ENCODE data around the gene SGCD.

SGCD gene

DNA sequence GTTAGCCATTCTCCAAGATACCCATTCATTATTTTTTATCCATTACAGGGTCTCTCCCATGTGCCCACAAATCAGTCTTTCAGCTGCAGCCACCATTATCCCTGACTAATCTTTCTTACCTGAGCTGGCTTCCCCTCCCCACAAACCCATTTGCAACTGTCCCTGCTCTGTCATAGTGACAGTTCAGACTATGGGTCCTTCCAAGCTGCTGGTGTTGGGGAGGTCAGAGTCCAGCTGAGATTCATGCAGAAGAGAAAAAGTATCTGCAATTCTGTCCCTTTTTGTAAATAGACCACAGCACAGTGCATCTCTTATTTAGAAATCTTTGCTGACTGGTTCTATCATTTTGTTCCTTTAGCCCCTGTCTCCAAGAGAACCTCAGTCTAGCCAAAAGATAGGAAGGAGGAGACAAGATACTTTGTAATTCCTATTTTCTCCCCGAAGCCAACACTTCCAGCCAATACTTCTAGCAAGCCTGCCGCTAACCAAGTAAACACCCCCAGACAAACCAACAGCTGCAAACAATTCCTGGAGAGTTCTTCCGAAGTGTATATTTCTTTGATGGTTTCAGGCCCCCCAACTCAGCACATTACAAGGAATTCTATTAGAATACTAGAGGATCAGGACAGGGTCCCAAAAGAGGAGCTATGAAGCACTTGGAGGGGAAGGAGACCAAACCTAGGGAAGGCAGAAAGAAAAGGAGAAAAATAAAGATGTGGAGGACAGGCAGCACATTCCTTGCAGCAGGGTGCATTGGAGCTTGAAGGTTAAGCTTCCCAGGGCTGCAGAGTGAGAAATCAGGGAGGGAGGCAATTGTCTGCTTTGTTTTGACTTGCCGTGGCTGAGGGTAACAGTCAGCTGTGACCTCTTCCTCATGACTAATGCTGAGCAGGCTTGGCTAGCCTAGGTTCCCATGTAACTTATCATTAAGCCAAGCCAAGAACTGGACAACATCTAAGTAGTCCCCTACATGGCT lies 148.5 kb downstream of the SGCD start:
- H3K4me3 ChIP-seq (ENCODE audit: low read length) = no peak overlapping the region
- no peak for TF ChIP-seq ZNF274 (IDR thresholded peaks at IDR 0.05; ENCODE audit: low read depth, low read length)

DNA sequence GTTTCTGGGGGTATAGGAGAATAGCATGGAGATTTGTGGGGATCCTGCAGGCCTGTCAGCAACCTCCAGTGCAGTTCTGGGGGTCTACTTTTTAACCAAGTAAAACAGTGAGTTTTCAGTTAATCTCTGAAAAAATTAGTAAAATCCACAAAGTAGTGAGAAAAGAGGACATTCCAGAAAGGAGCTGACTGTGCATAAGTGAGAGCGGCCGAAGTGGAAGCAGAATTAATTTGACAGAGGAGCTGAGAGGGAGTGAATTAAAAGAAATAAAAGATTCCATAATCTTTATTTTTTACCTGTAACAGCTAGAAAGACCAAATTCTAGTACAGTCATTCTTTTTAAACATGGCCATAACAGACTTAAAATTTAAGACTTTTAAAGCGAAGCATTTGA lies 149.2 kb downstream of the SGCD start:
- TF ChIP-seq ZNF274 (IDR thresholded peaks at IDR 0.05; ENCODE audit: low read depth, low read length) = no peak
- H3K4me3 ChIP-seq (ENCODE audit: low read length) = no peak overlapping the region

DNA sequence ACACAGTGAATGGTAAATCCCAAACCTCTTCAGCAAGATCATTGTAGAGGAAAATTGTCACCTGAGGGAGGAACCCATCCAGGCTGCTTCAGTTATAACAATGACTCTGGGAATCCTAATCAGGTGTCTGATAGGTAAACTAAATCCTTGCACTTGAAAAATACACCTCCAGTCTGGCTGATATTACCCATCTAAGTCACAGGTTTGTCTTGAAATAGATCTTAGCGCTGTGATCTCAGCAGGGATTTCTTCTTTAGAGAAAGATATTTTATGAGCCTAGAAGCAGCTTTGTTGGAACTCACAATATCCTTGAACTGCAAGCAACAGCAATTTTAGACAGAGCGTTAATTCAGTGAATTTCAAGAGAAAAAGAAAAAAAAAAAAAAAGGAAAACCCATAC lies 149.7 kb downstream of the SGCD start:
- H3K4me3 ChIP-seq (ENCODE audit: low read length) = no peak overlapping the region
- TF ChIP-seq ZNF274 (IDR thresholded peaks at IDR 0.05; ENCODE audit: low read depth, low read length) = no peak

DNA sequence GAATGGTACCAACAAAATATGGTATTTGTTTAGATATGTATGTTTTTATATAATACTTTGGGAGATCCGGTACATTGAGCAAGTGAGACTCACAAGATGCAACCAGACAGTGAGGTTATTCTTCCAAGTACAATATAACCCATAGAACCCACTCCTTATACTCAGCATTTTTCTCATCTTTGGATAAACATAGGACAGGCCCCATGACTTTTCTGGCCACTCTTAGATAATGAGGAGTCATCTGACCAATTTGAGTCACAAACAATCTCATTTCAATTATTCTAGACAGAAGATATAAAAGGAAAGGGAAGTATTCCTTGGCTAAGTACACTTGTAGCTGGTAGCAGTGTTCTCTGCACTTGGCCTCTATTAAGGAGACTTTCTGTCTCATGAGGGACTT lies 150.2 kb downstream of the SGCD start:
- no peak overlapping the region for H3K4me3 ChIP-seq (ENCODE audit: low read length)
- TF ChIP-seq ZNF274 (IDR thresholded peaks at IDR 0.05; ENCODE audit: low read depth, low read length) = no peak

DNA sequence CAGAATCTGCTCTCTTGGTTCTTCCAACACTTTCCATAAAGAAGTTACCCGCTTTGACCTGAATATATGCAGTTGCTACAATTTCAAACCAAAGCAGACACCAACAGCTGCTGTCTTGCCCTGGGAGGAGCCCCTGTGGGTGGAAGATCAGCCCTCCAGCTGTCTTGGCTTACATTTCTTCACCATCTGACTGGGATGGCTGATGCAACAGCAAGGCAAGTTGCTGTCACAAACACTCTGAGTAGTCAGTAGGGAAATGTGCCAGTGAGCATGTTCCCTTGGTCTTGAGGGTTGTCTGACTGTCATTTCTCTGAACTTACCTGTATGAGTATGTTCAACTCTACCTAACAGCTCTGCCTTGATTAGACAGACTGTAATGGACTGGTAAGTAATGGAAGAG lies 152.9 kb downstream of the SGCD start:
- TF ChIP-seq ZNF274 (IDR thresholded peaks at IDR 0.05; ENCODE audit: low read depth, low read length) = no peak

DNA sequence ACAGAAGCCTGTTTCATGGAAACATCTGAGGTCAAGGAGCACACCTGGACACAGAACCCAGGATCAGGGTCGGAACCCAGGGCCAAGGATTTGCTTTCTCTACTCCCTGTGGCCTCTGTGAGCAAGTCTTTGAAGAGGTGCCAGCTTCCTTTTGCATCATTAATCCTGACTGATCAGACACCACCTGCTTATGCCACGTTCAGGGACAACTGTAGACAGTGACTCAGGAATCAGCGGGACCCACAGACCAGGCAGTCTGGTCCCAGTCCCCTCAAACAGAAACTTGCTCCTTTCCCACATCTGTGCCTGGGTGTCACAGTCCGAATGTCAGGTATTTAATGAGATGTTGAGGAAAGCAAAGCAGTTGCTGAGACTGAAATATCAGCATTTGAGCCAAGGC lies 154.8 kb downstream of the SGCD start:
- TF ChIP-seq ZNF274 (IDR thresholded peaks at IDR 0.05; ENCODE audit: low read depth, low read length) = no peak
- H3K4me3 ChIP-seq (ENCODE audit: low read length) = no peak overlapping the region

More for the DNA sequence above, 152.9 kb downstream of the SGCD start:
- no peak overlapping the region for H3K4me3 ChIP-seq (ENCODE audit: low read length)

DNA sequence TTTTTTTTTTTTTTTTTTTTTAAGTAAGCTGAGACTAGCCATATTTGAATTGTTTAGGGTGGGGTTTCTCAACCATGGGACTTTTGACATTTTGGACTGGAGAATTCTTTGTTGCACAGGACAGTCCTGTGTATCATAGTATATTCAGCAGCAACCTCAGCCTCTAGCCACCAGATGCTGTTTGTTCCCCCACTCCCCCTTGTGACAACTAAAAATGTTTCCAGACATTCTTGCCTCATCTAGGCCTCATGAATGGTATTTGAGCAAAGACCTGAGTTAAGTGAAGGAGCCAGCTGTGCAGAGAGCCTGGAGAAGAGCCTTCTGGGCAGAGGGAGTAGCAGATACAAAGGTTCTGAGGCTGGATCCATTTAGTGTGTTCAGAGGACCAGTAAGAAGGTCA lies 155.9 kb downstream of the SGCD start:
- TF ChIP-seq ZNF274 (IDR thresholded peaks at IDR 0.05; ENCODE audit: low read depth, low read length) = no peak
- no peak overlapping the region for H3K4me3 ChIP-seq (ENCODE audit: low read length)

DNA sequence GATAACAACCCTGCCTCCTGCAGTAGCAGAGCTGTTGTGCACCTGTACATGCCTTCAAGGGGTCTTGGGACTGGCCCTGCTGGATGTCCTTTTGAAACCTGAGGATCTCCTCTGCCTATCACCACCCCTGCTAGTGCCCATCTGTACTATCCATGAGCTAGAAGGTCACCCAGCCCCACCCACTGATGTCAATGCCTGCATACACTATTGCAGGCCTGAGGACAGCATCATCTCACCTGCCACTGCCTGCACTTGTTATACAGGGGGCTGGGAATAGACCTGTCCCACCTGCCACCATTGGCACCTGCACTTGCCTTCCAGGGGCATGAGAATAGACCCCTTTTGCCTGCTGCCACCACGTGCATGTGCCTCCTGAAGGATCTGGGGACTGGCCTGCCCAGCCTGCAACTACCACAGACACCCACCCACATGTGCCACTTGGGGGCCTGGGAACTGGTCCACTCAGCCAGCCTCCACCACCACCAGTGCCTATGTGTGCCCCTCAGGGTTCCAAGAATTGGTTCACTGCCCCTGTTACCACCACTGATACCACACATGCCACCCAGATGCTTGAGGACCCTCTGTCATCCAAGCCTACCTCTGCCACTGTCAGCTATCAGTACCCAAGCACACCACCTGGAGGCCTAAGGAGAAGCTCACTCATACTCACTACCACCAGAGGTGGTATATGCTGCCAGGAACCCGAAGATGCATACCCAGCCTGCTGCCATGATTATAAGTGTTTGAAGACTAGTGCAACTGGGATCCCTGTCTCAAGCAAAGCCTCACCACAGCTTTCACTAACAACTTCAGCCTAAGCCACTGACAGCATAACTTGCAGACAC lies 159.7 kb downstream of the SGCD start:
- TF ChIP-seq ZNF274 (IDR thresholded peaks at IDR 0.05; ENCODE audit: low read depth, low read length) = no peak
- H3K4me3 ChIP-seq (ENCODE audit: low read length) = no peak overlapping the region

DNA sequence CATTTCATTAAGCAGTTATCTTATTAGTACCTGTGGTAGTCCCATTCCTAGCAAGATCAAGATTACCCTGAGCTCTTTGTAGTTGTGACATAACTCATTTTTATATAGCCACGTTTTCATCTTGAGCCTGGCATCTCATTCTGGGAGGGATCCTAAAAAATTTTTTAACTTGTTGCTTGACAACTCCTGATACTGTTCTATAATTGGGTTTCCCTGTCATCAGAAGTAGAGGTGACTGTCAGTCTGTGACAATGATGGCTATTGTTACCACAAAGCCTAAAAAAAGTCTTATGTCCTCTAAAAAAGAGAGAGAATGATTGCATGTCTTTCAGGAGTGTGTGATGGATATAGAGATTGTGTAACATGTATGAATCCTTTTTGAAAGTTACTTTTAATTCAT lies 164.8 kb downstream of the SGCD start:
- no peak overlapping the region for H3K4me3 ChIP-seq (ENCODE audit: low read length)
- TF ChIP-seq ZNF274 (IDR thresholded peaks at IDR 0.05; ENCODE audit: low read depth, low read length) = no peak

DNA sequence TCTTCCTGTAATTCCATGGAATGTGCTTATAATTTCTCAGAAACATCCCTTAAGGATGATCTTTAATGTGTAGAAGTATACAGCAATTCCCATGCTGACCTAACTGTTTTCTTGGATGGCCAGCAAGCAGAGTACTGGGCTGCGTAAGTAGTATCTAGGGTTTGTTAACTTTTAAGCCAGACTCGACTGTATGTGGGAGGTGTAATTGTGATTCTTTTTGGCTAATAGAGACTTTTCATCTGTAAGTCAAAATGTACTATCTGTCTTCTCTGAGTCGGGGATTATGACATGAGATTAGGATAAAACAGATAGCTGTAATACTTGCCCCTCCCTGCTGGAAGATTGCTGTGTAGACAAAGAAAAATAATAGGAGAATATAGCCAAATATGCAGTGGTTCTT lies 169.3 kb downstream of the SGCD start:
- no peak for TF ChIP-seq ZNF274 (IDR thresholded peaks at IDR 0.05; ENCODE audit: low read depth, low read length)
- no peak overlapping the region for H3K4me3 ChIP-seq (ENCODE audit: low read length)

DNA sequence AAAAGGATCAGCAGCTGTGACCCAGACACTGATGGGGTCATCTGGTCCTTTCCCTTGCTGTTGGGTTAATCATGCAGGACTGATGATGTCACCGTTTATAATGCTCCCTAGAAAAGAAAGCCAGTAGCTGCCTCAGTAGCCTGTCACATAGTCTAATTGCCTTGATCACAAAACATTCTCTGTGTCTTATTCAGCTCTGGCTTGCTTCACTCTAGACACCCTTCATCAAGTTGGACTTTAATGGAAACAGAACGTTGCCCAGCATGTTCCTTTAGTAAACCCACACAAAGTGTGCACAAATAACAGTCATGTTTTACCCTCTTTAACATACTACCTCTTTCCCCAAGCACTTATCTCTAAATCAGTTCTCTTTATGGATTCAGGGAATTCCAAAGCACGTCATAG lies 170.8 kb downstream of the SGCD start:
- no peak for TF ChIP-seq ZNF274 (IDR thresholded peaks at IDR 0.05; ENCODE audit: low read depth, low read length)

DNA sequence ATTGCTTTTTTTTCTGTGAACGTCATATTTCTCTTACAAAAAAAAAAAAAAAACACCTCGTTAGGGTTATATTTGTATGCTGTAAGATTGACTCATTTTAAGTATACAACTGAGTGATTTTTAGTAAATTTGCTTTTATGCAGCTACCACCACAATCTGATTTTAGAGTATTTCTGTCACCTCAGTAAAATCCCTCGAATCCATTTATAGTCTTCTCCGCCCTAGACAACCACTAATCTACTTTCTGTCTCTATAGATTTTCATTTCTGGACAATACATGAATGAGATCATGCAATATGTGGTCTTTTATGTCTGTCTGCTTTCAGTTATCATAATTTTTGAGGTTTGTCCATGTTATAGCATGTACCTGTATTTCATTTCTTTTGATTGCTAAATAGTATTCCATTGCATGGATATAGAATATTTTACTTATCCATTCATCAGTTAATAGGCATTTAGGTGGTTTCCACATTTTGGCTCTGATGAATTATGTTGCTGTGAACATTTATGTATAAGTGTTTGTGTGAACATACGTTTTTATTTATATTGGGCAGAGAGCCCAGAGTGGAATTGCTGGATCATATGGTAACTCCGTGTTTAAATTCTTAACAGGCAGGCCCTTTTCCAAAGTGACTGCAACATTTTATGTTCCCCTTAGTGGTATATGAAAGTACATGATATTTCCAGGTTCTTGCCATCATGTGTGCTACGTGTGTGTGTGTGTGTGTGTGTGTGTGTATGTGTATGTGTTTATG lies 171.4 kb downstream of the SGCD start:
- H3K4me3 ChIP-seq (ENCODE audit: low read length) = no peak overlapping the region
- TF ChIP-seq ZNF274 (IDR thresholded peaks at IDR 0.05; ENCODE audit: low read depth, low read length) = no peak

More for the DNA sequence above, 170.8 kb downstream of the SGCD start:
- no peak overlapping the region for H3K4me3 ChIP-seq (ENCODE audit: low read length)

DNA sequence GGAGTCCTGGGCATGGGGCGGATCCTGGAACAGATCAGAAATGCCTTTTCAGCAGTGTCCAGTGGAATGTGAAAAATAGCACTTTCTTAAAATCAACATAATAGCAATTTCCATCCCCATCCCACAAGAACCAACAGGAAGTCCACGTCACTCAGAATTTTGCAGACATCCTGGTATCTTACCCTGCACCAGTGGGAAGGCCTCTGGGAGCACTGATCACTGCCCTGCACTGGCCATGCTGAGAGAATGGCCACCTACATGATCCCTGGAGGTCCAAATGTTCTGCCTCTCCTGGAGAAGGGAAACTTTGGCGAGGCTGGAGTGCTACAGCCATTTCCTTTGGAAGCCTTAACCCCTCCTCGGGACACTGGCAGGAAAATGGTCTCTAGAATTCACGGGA lies 173.8 kb downstream of the SGCD start:
- H3K4me3 ChIP-seq (ENCODE audit: low read length) = no peak overlapping the region
- no peak for TF ChIP-seq ZNF274 (IDR thresholded peaks at IDR 0.05; ENCODE audit: low read depth, low read length)

DNA sequence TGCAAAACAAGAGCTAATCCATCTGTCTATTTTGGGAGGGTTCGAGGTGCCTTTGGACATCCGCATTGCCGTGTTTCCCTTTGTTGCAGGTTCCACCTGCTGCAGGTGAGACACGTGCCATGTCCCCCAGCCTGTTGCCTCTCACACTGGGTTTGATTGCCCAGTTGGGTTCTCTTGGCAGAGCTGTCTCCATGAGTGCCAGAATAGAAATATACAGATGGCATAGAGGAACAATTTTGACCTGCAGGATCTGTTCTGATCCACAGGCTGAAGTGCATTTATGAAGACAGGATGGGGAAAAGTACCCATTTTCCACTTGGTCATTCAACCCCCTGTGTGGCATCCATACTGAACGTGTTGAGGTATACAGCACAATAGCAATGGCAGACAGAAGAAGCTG lies 178.1 kb downstream of the SGCD start:
- no peak for TF ChIP-seq ZNF274 (IDR thresholded peaks at IDR 0.05; ENCODE audit: low read depth, low read length)
- no peak overlapping the region for H3K4me3 ChIP-seq (ENCODE audit: low read length)
